HG02870 (cell line): ENCODE measurements around the gene PTPRT.
"Not testable (repeated sequence)": the region's sequence is repeated elsewhere in the genome, so short reads cannot be mapped to it uniquely, and the experiment has no call there.

Experiments used
- ATAC-seq: cut with Tn5 transposase; IDR thresholded peaks from one replicate; pipeline ENCODE4 v1.9.1; 2021; ENCODE audit warnings: mild to moderate bottlenecking, moderate library complexity; ENCODE audit not compliant: unreplicated experiment

PTPRT gene

GRCh38 chr20:42920776-42921175, 268.9 kb downstream of the PTPRT start:
- no peak for ATAC-seq

- no peak for ATAC-seq
These were observed 270.4 kb downstream of the PTPRT start for GRCh38 chr20:42919316-42919715.

GRCh38 chr20:42915081-42915480, 274.6 kb downstream of the PTPRT start:
- no peak for ATAC-seq

- no peak for ATAC-seq
These were observed 275.4 kb downstream of the PTPRT start for GRCh38 chr20:42914302-42914701.

GRCh38 chr20:42910808-42911207, 278.9 kb downstream of the PTPRT start:
- ATAC-seq: not testable (repeated sequence)

- ATAC-seq: no peak
These were observed 282.0 kb downstream of the PTPRT start for GRCh38 chr20:42907730-42908129.

- ATAC-seq: no peak
These were observed 283.6 kb downstream of the PTPRT start for GRCh38 chr20:42906120-42906519.

GRCh38 chr20:42902509-42902908, 287.2 kb downstream of the PTPRT start:
- no peak for ATAC-seq

- ATAC-seq: no peak
These were observed 287.8 kb downstream of the PTPRT start for GRCh38 chr20:42901689-42902440.

- not testable (repeated sequence) for ATAC-seq
These were observed 288.9 kb downstream of the PTPRT start for GRCh38 chr20:42900764-42901163.

- no peak for ATAC-seq
These were observed 294.7 kb downstream of the PTPRT start for GRCh38 chr20:42895020-42895419.

GRCh38 chr20:42894483-42894882, 295.2 kb downstream of the PTPRT start:
- ATAC-seq: no peak

GRCh38 chr20:42889517-42889916, 300.2 kb downstream of the PTPRT start:
- no peak for ATAC-seq

GRCh38 chr20:42887281-42887680, 302.4 kb downstream of the PTPRT start:
- no peak for ATAC-seq

GRCh38 chr20:42886801-42887200, 302.9 kb downstream of the PTPRT start:
- ATAC-seq: no peak

- no peak for ATAC-seq
These were observed 303.7 kb downstream of the PTPRT start for GRCh38 chr20:42886046-42886445.

- ATAC-seq: no peak
These were observed 314.1 kb downstream of the PTPRT start for GRCh38 chr20:42875581-42875980.

GRCh38 chr20:42873259-42873658, 316.4 kb downstream of the PTPRT start:
- ATAC-seq: no peak

- no peak for ATAC-seq
These were observed 325.6 kb downstream of the PTPRT start for GRCh38 chr20:42864116-42864515.

- ATAC-seq: no peak
These were observed 327.3 kb downstream of the PTPRT start for GRCh38 chr20:42862446-42862845.

- ATAC-seq: no peak
These were observed 332.3 kb downstream of the PTPRT start for GRCh38 chr20:42857446-42857845.

- no peak for ATAC-seq
These were observed 333.8 kb downstream of the PTPRT start for GRCh38 chr20:42855896-42856295.

GRCh38 chr20:42852691-42853090, 337.0 kb downstream of the PTPRT start:
- ATAC-seq: no peak
